ENCODE measurements around the gene ITGBL1. TPM values are rescaled to one million over a fixed set of nuclear protein-coding genes. Genes with fewer than 3 reads are reported as not detected.

ITGBL1 gene
- total RNA-seq, 1 experiment from 2014 or later: 9.4 TPM

DNA sequence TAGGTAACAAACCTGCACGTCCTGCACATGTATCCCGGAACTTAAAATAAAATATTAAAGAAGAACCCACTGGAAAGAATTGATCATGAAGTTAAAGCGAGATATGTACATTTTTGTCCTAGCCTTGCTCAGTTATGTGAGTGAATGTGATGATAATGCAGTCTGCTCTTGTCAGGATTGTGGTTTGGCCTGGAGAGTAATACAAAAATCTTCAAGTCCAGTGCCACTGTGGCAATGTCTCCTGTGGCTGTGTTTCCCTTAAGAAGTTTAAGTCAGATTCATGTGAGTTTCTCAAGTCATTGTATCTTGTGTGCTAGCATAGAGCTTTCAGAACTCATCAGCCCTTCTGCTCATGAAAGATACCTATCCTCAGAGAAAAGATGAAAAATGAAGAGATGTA lies 18.0 kb upstream of the ITGBL1 start:
- no peak for DNase-seq

DNA sequence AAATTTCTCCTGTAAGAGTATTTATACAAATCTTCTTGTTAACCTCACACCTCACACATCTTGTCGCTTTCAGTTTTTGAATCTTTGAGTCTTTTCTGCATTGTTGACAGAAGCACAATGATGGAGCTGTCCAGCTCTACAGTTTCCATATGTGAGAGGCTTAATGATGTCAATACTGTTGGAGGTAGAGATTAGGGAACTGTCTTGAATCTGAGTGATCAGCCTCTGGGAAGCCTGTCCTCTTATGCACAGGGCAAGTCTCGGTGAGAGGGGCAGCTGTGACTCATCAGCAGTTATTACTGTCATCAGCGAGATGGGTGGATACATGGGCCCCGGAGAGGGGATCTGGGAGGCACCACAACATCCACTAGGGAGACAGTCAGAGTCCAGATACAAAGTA lies 4.6 kb upstream of the ITGBL1 start:
- Histone ChIP-seq H3K9me3 (no peaks in the 10 kb centered on the region), H3K27me3 (no peaks in the 10 kb centered on the region), H3K4me3 (no peak overlapping the region), H3K36me3 (no peaks in the 10 kb centered on the region)
- DNase-seq: no peak

More for the DNA sequence above, 18.0 kb upstream of the ITGBL1 start:
- no peaks in the 10 kb centered on the region for H3K27me3 ChIP-seq
- no peaks in the 10 kb centered on the region for H3K36me3 ChIP-seq
- H3K4me3 ChIP-seq: no peak overlapping the region
- H3K9me3 ChIP-seq: no peaks in the 10 kb centered on the region

DNA sequence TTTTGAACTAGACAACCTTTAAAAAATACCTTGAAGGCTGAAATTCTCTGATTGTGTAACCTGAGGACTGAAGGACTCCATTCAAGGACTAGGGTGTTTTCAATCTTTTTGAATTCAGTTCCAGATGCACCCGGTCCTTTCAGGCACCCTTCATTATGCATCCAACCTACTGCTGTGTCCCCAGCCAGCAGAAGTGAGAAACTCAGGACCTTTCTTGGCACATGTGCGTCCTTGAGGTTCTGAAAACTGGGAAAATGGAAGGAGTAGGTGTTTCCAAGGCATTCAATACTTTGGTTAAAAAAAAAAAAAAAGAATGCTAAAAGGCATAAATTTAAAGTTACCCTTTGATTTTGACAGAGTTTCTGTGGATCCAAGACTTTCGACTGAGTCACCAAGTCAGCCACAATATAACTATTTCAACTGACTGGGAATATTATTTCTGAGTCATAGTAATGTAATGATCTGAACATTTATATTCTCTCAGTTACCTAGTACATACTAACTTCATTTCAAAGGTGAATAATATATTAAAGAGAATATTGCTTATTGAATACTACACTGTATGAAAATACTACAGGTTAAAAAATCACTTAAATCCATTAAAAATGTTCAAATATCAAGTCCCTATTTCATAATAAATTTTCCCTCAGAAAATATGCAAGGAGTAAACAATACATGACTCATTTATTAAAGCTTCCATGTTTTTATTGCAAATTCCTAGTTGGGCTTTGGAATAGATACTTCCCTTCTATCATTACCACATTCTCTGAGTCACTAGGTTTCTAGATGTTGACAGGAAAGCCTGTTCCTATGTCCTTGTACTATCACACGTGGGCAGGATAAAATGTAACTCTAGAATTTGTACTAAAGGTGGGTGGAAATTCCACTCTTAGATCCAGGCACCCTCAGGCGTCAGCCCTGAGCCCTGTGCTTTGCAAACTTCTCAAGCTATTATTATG lies 2.4 kb upstream of the ITGBL1 start:
- Histone ChIP-seq H3K9me3 (no peaks in the 10 kb centered on the region), H3K27me3 (no peaks in the 10 kb centered on the region), H3K4me3 (no peak overlapping the region), H3K36me3 (no peaks in the 10 kb centered on the region)
- peak; percentile 21 for DNase-seq

DNA sequence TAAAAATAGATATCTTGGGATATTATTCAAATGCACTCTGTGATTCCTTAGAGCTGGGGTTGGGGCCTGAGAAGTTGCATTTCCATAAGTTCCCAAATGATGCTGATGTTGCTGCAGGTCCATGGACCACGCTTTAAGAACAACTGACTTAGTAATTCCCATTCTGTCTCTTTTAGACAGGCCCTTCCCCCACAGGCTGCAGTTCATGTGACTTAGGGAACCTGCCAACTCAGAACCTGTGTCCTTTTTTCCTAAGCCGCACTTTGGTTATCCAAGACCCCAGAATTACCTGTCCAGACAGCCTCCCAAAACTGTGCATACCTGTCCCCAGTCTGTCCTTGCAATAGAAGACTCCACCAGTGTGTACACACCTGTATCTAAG lies 1.7 kb upstream of the ITGBL1 start:
- H3K9me3 ChIP-seq: no peaks in the 10 kb centered on the region
- no peaks in the 10 kb centered on the region for H3K36me3 ChIP-seq
- H3K4me3 ChIP-seq: no peak overlapping the region
- H3K27me3 ChIP-seq: no peaks in the 10 kb centered on the region
- no peak for DNase-seq

DNA sequence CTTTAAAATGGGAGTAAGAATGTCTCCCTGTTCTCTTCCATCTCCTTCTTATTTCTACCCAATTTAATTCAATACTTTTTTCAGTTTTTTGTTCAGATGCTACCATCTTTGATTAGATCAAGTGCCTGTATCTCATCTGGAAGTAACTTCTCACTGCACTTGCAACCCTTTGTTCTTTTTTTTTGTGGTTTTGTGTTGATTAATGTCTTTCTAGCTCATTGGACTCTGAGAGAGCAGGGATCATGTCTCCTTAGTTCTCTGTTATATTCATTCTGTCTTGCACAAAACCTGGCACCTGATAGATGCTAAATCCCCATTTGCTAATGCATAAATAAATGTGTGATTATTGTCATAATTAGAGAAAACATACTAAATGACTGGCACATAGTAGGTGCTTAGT lies 834 bp upstream of the ITGBL1 start:
- DNase-seq: no peak
- Histone ChIP-seq H3K36me3 (no peaks in the 10 kb centered on the region), H3K4me3 (no peak overlapping the region), H3K27me3 (no peaks in the 10 kb centered on the region), H3K9me3 (no peaks in the 10 kb centered on the region)

DNA sequence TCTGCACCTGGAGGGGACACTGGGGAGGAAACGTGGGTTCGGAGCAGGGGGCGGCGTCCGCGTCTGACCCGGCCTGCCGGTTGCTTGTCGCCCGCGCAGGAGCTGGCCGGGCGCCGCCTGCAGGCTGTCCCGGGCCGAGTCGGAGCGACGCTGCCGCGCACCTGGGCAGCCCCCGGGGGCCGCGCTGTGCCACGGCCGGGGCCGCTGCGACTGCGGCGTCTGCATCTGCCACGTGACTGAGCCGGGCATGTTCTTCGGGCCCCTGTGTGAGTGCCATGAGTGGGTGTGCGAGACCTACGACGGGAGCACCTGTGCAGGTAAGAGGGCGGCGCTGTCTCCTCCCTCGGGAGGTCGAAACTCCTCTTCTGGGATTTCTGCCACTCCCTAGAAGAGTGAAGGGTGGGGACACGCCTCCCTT lies 1.3 kb downstream of the ITGBL1 start:
- peaks cover 2% of the 10 kb centered on the region; the same call in 1 of the 2 replicates for H3K36me3 ChIP-seq
- no peaks in the 10 kb centered on the region for H3K9me3 ChIP-seq
- H3K27me3 ChIP-seq: no peaks in the 10 kb centered on the region
- peak overlapping the region; percentile 59 for H3K4me3 ChIP-seq
- DNase-seq: peak; percentile 44

DNA sequence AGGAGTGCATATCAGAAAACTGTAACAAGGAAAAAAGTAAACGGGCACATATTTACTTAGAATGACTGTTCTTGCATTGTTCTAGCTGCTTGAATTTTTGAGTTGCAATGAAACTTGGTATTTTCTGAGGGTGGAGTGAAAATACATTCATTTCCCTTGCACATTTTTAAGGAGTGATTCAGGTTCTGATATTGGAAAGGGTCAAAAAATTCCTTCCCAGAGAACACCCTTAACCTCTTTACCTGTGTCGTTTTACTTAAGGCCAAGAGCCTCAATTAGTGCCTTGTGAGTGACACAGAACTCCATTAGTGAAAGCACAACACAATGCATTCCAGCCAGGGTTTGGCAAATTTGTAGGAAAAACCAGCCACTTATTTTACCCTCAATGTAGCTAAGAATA lies 2.3 kb downstream of the ITGBL1 start:
- H3K4me3 ChIP-seq: no peak overlapping the region; the same call in 1 of the 2 replicates
- DNase-seq: no peak
- H3K9me3 ChIP-seq: 0 out of 2 replicates have a peak, but pooled peaks cover 3% of the 10 kb centered on the region
- H3K27me3 ChIP-seq: no peaks in the 10 kb centered on the region
- peaks cover 2% of the 10 kb centered on the region; the same call in 1 of the 2 replicates for H3K36me3 ChIP-seq

DNA sequence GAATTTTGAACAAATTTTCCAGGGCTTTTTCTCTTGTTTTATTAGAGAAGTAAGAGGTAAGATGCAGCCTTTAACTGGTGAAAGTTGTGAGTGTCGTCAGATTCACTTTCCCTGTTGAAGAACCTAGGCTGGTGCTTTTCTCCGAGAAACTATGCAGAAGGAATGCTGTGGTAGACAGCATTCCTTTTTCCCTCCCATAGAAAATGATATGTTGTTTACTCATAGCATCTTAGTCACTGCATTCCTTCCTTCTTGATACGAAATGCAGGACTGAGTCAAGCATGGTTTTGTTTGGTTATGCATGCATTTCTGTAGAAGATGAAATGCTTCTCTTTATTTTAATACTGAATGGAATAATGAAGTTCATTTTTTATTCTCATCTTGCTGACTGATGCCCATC lies 3.4 kb downstream of the ITGBL1 start:
- peaks cover 3% of the 10 kb centered on the region; the same call in 1 of the 2 replicates for H3K9me3 ChIP-seq
- H3K27me3 ChIP-seq: no peaks in the 10 kb centered on the region
- peaks cover 2% of the 10 kb centered on the region; the same call in 1 of the 2 replicates for H3K36me3 ChIP-seq
- peak; percentile 19 for DNase-seq
- no peak overlapping the region for H3K4me3 ChIP-seq

DNA sequence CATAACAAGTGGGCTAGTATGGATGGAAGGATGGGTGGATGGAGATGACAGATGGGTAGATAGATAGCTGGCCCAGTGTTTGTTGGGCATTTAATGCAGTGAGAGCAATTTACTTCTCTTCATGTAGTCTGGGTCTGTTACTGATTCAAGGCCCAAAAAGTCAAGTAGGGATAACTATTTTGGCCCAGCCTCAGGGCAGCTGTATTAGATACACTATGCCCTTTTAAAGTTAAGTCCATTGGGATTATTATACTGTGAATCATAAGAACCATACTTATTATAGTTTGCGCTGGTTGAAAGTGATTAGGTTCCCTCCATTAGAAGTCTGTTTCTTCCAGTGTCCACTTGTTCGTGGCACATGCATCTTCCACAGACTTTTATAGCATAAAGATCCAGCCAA lies 4.7 kb downstream of the ITGBL1 start:
- Histone ChIP-seq H3K27me3 (no peaks in the 10 kb centered on the region), H3K4me3 (no peak overlapping the region), H3K36me3 (peaks cover 2% of the 10 kb centered on the region; the same call in 1 of the 2 replicates), H3K9me3 (peaks cover 5% of the 10 kb centered on the region; the same call in 1 of the 2 replicates)
- no peak for DNase-seq

DNA sequence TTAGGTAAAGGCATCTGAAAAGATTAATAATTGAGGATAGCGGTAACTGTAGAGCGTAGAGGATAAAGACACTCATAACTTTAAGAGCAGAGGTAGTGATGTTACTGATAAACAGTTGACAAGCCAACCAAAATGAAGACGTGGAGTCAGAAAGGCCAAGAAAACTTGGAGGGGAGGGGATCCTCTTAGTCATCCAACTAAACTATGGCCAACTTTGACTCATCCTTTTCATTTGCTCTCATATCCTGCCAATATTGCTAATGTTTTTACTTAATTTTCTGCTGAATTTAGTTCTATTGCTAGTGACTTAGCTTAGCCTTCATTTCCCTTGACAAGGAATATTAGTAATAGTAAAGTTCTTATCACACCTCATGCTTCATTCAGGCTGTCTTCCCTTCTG lies 13.4 kb downstream of the ITGBL1 start:
- no peaks in the 10 kb centered on the region for H3K36me3 ChIP-seq
- peak; percentile 27 for DNase-seq
- H3K9me3 ChIP-seq: peaks cover 2% of the 10 kb centered on the region; the same call in 1 of the 2 replicates
- H3K4me3 ChIP-seq: no peak overlapping the region
- H3K27me3 ChIP-seq: no peaks in the 10 kb centered on the region

DNA sequence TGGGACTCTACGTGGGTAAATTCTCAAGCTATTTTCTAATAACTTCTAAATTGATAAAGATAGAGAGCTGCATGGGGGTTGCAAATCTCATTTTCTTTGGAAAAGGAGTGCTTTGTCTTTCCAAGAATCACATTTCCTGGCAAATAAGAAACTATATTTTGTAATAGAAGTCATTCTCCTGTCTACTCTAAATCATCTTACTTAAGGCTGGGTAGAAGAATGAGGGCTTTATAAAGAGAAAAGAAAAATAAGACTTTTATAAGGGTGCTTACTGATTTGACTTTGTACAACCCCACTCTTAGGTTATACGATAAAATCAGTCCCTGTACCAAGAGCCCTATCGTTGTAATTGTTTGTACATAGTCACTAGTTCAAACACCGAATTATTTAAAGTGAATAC lies 14.9 kb downstream of the ITGBL1 start:
- H3K9me3 ChIP-seq: no peaks in the 10 kb centered on the region
- no peak overlapping the region for H3K4me3 ChIP-seq
- H3K27me3 ChIP-seq: no peaks in the 10 kb centered on the region
- H3K36me3 ChIP-seq: no peaks in the 10 kb centered on the region
- no peak for DNase-seq

DNA sequence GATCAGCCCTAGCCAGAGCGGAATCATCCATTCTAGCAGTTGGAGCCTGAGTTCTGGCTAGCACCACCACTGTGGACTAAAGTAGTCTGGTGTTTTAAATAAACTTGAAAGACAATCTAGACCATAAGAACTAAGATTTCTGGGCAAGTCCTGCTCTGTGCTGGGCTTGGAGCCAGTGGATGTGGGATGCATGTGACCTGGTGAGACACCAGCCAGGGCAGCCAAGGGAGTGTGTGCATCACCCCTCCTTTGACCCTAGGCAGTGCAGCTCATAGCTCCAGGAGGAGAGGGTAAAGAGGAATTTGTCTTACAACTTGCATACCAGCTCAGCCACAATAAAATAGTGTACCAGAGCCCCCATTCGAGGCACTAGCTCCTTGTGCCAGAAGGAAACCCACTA lies 21.0 kb downstream of the ITGBL1 start:
- H3K4me3 ChIP-seq: no peak overlapping the region
- DNase-seq: peak; percentile 98
- no peaks in the 10 kb centered on the region for H3K27me3 ChIP-seq
- no peaks in the 10 kb centered on the region for H3K36me3 ChIP-seq
- H3K9me3 ChIP-seq: no peaks in the 10 kb centered on the region

DNA sequence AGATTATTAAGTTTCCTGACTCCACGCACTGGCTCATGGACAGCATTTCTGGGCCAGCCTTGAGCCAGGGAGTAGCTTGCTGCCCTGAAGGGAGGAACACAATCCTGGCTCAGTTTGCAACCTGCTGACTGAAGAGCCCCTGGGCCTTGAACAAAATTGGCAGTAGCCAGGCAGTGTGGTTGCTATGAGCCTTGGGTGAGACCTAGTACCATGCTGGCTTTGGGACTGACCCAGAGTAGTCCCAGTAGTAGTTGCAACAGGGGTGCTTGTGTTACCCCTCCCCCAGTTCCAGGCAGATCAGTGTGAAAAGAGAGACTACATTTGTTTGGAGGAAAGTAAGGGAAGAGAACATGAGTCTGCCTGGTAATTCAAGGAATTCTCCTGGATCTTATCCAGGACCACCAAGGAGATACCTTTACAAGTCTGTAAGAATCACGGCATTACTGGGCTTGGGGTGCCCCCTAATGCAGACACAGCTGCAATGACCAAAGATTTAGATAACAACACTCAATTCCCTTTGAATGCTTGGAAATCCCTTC lies 22.0 kb downstream of the ITGBL1 start:
- Histone ChIP-seq H3K9me3 (no peaks in the 10 kb centered on the region), H3K36me3 (no peaks in the 10 kb centered on the region), H3K27me3 (no peaks in the 10 kb centered on the region), H3K4me3 (no peak overlapping the region)
- DNase-seq: peak; percentile 60

DNA sequence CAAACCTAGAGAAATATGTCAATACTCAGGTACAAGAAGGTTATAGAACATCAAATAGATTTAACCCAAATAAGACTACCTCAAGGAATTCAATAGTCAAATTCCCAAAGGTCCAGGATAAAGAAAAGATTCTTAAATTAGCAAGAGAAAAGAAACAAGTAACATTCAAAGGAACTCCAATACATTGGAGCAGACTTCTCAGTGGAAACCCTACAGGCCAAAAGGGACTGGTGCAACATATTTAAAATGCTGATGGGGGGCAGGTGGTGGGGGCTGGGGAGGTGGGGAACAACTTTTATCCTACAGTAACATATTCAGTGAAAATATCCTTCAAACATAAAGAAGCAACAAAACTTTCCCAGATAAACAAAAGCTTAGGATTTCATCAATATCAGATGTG lies 23.1 kb downstream of the ITGBL1 start:
- no peaks in the 10 kb centered on the region for H3K36me3 ChIP-seq
- no peaks in the 10 kb centered on the region for H3K27me3 ChIP-seq
- H3K9me3 ChIP-seq: no peaks in the 10 kb centered on the region
- H3K4me3 ChIP-seq: no peak overlapping the region
- no peak for DNase-seq

DNA sequence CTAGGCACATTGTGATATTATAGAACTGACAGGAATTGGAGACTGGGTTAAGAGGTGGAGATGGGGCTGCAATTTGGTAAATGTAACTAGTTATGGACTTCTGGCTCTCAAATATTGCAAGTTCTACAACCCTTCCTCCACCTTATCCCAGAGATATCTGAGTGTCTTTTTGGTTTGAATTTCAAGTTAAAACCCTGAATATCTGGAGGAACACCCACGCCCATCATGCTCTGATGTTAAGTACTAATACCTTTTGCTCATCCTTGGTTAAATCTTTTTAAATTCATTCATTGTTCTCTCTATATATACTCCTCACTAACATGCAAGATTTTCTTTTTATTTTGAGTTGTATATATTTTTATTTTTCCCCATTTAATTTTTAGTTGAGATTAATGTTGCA lies 28.9 kb downstream of the ITGBL1 start:
- no peak for DNase-seq
- H3K9me3 ChIP-seq: no peaks in the 10 kb centered on the region; the same call in 1 of the 2 replicates
- H3K36me3 ChIP-seq: no peaks in the 10 kb centered on the region
- H3K27me3 ChIP-seq: no peaks in the 10 kb centered on the region
- no peak overlapping the region for H3K4me3 ChIP-seq

DNA sequence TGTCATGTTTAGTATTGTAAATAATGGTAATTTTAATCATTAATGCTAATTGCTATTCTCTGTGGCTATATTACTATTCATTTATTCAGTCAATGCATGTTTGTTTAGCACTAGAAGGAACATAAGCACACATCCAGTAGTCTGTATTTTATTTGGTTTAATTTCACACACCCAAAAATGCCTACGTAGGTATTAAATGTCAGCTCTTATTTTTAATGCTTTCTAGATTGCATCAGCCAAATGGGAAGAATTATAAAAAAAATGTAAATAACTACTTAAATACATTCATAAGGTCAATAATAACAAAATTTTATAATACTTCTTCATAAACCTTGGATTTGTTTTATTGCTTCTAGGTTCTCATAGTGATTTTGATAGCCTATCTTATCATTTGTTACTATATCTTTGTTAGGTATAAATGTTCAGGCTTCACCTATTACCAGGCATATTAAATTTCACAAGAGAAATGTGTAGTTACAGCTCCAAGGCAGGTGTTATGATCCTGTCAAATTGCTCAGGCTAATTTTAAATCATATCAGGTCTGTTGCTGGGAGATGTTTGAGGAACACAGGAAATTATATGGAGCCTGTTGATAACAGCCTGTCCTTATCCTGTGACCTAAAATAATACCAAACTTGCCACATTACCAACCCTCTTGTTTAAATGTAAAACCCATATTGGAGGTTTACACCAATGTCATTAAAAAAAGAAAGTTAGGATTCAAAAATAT lies 34.4 kb downstream of the ITGBL1 start:
- H3K4me3 ChIP-seq: no peak overlapping the region
- H3K36me3 ChIP-seq: no peaks in the 10 kb centered on the region
- H3K9me3 ChIP-seq: no peaks in the 10 kb centered on the region; the same call in 1 of the 2 replicates
- DNase-seq: no peak
- H3K27me3 ChIP-seq: no peaks in the 10 kb centered on the region

DNA sequence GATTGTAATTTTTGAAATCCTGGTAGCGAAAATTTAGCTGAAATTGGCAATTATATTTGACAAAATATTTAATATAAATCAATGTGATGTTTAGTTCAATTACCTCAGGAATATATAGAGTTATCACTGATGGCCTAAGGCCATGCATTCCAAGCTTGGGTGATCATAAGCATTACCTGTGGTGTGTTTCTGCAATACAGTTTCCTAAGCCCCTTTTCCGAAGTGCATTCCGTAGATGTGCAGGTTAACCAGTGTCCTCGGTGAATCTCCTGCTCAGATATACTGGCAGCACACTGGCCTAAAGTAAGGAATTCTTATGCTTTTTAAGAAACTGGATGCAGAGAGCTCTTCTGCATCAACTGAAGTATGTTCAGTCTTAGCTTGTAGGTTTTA lies 35.0 kb downstream of the ITGBL1 start:
- Histone ChIP-seq H3K27me3 (no peaks in the 10 kb centered on the region), H3K9me3 (peaks cover 1% of the 10 kb centered on the region; the same call in 1 of the 2 replicates), H3K4me3 (no peak overlapping the region), H3K36me3 (no peaks in the 10 kb centered on the region)
- no peak for DNase-seq
